Trophoblast cell (in vitro differentiated cells and primary cell): ENCODE data around the gene NFIX.
"Not testable (repeated sequence)": the region's sequence is repeated elsewhere in the genome, so short reads cannot be mapped to it uniquely, and the experiment has no call there.

Experiments
- DNase-seq, 2 donors: peaks; one replicate each; pipeline ENCODE4 v3.0.0-alpha.2; 2016
- H2AFZ ChIP-seq: 2 replicates; pipeline ENCODE4 v1.6.1; 2013; ENCODE audit warnings: low read length, moderate library complexity, mild to moderate bottlenecking; ENCODE audit not compliant: insufficient read depth, poor library complexity
- H2AK5ac ChIP-seq: 2 replicates; pipeline ENCODE4 v1.6.1; 2013; ENCODE audit warnings: mild to moderate bottlenecking, low read length
- H2BK120ac ChIP-seq: 2 replicates; pipeline ENCODE4 v1.6.1; 2013; ENCODE audit warnings: low read length, mild to moderate bottlenecking, moderate library complexity; ENCODE audit not compliant: insufficient read depth, poor library complexity
- H2BK12ac ChIP-seq: 2 replicates; pipeline ENCODE4 v1.6.1; 2013; ENCODE audit warnings: mild to moderate bottlenecking, low read length, moderate library complexity
- H2BK5ac ChIP-seq: 2 replicates; pipeline ENCODE4 v1.6.1; 2013; ENCODE audit warnings: low read length, low read depth, moderate library complexity, mild to moderate bottlenecking; ENCODE audit not compliant: poor library complexity
- H3K14ac ChIP-seq: 2 replicates; pipeline ENCODE4 v1.6.1; 2013; ENCODE audit warnings: mild to moderate bottlenecking, low read length
- H3K18ac ChIP-seq: 2 replicates; pipeline ENCODE4 v1.6.1; 2013; ENCODE audit warnings: mild to moderate bottlenecking, low read length
- H3K23ac ChIP-seq: 2 replicates; pipeline ENCODE4 v1.6.1; 2013; ENCODE audit warnings: low read length
- H3K27ac ChIP-seq: 2 replicates; pipeline ENCODE4 v1.5.1; 2013; ENCODE audit warnings: low read depth, mild to moderate bottlenecking, inconsistent platforms, low read length, moderate library complexity
- H3K27me3 ChIP-seq: 2 replicates; pipeline ENCODE4 v1.6.1; 2013; ENCODE audit warnings: inconsistent platforms, mild to moderate bottlenecking, low read length, moderate library complexity; ENCODE audit not compliant: insufficient read depth
- H3K36me3 ChIP-seq, 2 experiments: 1 replicate in 1 of 2; 2 replicates in 1 of 2; pipeline ENCODE4 v1.6.1; 2013; ENCODE audit warnings: low read length in 2 of 2, mild to moderate bottlenecking in 2 of 2, moderate library complexity in 1 of 2; ENCODE audit not compliant: insufficient read depth in 2 of 2, control insufficient read depth in 1 of 2
- H3K4ac ChIP-seq: 2 replicates; pipeline ENCODE4 v1.6.1; 2013; ENCODE audit warnings: low read depth, mild to moderate bottlenecking, low read length, moderate library complexity
- H3K4me1 ChIP-seq, 2 experiments: 1 replicate in 1 of 2; 2 replicates in 1 of 2; pipeline ENCODE4 v1.6.1; 2013; ENCODE audit warnings: low read length in 2 of 2, mild to moderate bottlenecking in 2 of 2, moderate library complexity in 1 of 2; ENCODE audit not compliant: insufficient read depth in 2 of 2, control insufficient read depth in 1 of 2
- H3K4me2 ChIP-seq: 2 replicates; pipeline ENCODE4 v1.6.1; 2013; ENCODE audit warnings: inconsistent platforms, mild to moderate bottlenecking, low read length, moderate library complexity
- H3K4me3 ChIP-seq: 2 replicates; pipeline ENCODE4 v1.5.1; 2013; ENCODE audit warnings: mild to moderate bottlenecking, low read depth, low read length, inconsistent platforms
- H3K79me1 ChIP-seq: one replicate; pipeline ENCODE4 v1.6.1; 2013; ENCODE audit warnings: low read length
- H3K79me2 ChIP-seq: 2 replicates; pipeline ENCODE4 v1.6.1; 2013; ENCODE audit warnings: low read length, mild to moderate bottlenecking; ENCODE audit not compliant: control insufficient read depth, insufficient read depth, poor library complexity
- H3K9ac ChIP-seq: 2 replicates; pipeline ENCODE4 v1.6.1; 2013; ENCODE audit warnings: mild to moderate bottlenecking, low read length
- H3K9me3 ChIP-seq: 2 replicates; pipeline ENCODE4 v1.6.1; 2013; ENCODE audit warnings: low read depth, mild to moderate bottlenecking, control low read depth, inconsistent platforms, low read length; ENCODE audit not compliant: insufficient read depth
- H4K12ac ChIP-seq: 2 replicates; pipeline ENCODE4 v1.6.1; 2013; ENCODE audit warnings: low read depth, mild to moderate bottlenecking, low read length, moderate library complexity
- H4K8ac ChIP-seq: 2 replicates; pipeline ENCODE4 v1.6.1; 2013; ENCODE audit warnings: low read depth, mild to moderate bottlenecking, low read length, moderate library complexity
- H4K91ac ChIP-seq: one replicate; pipeline ENCODE4 v1.6.1; 2013; ENCODE audit warnings: low read depth, mild to moderate bottlenecking, low read length, moderate library complexity
- WGBS: extraction: QIAGEN DNeasy Blood & Tissue Kit; methylation state at CpG from one replicate; pipeline ENCODE4 v1.1.7; 2013; ENCODE audit warnings: missing lambda C conversion rate; ENCODE audit not compliant: insufficient read length, insufficient coverage; ENCODE audit errors: extremely low coverage; 5-methylcytosine and 5-hydroxymethylcytosine counted together

The NFIX gene

DNA sequence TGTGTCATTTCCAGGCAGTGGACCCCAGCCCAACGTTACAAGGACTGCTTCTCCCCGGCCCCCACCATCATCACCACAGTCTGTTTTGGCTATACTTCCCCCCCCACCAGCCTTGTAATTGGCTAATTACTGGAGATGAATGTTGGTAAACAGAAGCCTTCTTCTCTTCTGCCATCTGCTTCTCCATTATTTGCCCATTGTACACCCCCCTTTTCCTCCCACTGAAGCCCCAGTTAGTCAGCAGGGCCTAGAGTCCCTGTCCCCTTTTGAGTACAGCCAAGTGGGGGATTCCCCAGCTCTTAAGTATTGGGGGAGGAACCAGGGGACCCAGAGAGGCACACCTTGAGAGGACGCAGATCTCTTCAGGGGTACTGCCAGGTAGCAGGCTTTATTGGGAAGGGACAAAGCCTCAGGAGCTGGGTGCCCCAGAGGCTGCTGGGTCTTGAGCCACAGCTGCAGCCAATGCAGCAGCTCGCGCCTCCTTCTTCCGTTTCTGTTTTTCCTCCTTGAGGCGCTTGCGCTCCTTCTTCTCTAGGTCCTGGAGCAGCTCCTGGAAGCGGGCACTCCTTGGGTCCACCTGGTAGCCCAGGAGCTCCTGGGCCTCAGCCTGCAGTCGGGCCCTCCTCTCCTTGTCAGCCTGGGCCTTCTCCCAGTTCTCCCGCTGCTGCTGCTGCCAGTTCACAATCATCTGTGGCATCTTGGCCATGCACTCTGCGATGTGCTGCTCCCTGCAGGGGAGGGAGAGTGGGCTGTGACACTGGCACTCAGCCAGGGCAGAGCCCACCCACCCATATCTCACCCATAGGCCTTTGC lies 41.3 kb upstream of the NFIX start:
- DNase-seq, result no peak
- H3K27me3 ChIP-seq, result no peaks in the 10 kb centered on the region
- no peak overlapping the region for H2BK12ac ChIP-seq
- H3K79me1 ChIP-seq, result peaks cover 6% of the 10 kb centered on the region
- no peak overlapping the region for H3K4me2 ChIP-seq
- H3K36me3 ChIP-seq, result peaks cover 51 to 55% of the 10 kb centered on the region in 2 experiments
- H3K18ac ChIP-seq, result no peak overlapping the region
- H2AK5ac ChIP-seq, result no peak overlapping the region
- no peak overlapping the region for H3K23ac ChIP-seq
- no peak overlapping the region for H3K27ac ChIP-seq
- H2BK120ac ChIP-seq, result no peak overlapping the region
- H4K12ac ChIP-seq, result no peak overlapping the region
- WGBS, result no CpG with 5 or more reads among the region's 12 CpGs
- H4K8ac ChIP-seq, result no peak overlapping the region
- no peak overlapping the region for H3K14ac ChIP-seq
- H3K4ac ChIP-seq, result no peak overlapping the region
- no peak overlapping the region for H3K9ac ChIP-seq
- H4K91ac ChIP-seq, result no peak overlapping the region
- H2BK5ac ChIP-seq, result no peak overlapping the region
- H3K79me2 ChIP-seq, result peaks cover 5% of the 10 kb centered on the region
- H2AFZ ChIP-seq, result no peak overlapping the region
- H3K4me1 ChIP-seq, result peaks cover 4 to 7% of the 10 kb centered on the region in 2 experiments
- peaks cover 2% of the 10 kb centered on the region for H3K9me3 ChIP-seq
- H3K4me3 ChIP-seq, result no peak overlapping the region

DNA sequence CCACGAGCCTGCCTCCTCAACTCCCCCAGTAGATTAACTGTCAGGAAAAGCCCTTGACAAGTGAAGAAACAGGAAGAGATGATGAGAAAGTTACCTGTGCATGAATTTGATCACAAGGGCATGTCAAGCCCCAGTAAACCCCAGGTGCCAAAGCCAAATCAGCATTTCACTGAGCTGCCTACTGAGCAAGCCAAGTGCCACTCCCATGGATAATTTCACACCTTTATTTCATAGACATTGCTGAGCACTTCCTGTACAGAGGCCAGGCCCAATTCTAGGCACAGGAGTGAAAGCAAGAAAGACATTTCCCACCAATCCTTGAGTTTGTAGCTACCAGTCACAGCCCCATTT lies 40.7 kb upstream of the NFIX start:
- Histone ChIP-seq H3K4me2 (no peak overlapping the region), H3K27me3 (no peaks in the 10 kb centered on the region), H3K4ac (no peak overlapping the region), H2AFZ (no peak overlapping the region), H3K4me1 (peaks cover 4 to 7% of the 10 kb centered on the region in 2 experiments), H3K14ac (no peak overlapping the region), H2AK5ac (no peak overlapping the region), H3K9me3 (peaks cover 2% of the 10 kb centered on the region), H4K91ac (no peak overlapping the region), H3K79me2 (peaks cover 5% of the 10 kb centered on the region), H2BK5ac (no peak overlapping the region), H3K18ac (no peak overlapping the region), H2BK120ac (no peak overlapping the region), H3K4me3 (no peak overlapping the region), H4K8ac (no peak overlapping the region), H3K79me1 (peaks cover 6% of the 10 kb centered on the region), H3K36me3 (peaks cover 45 to 49% of the 10 kb centered on the region in 2 experiments), H3K23ac (no peak overlapping the region), H2BK12ac (no peak overlapping the region), H4K12ac (no peak overlapping the region), H3K27ac (no peak overlapping the region), H3K9ac (no peak overlapping the region)
- no peak for DNase-seq
- no CpG with 5 or more reads among the region's 1 CpG for WGBS

DNA sequence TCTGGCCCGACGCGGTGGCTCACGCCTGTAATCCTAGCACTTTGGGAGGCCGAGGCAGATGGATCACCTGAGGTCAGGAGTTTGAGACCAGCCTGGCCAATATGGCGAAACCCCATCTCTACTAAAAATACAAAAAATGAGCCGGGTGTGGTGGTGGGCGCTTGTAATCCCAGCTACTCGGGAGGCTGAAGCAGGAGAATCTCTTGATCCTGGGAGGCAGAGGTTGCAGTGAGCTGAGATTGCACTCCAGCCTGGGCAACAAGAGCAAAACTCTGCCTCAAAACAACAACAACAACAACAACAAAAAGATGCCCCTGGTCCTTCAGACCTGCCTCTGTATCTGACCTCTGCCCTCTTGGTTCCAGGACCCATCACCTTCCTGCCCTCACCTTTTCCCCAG lies 39.7 kb upstream of the NFIX start:
- WGBS, result no CpG with 5 or more reads among the region's 9 CpGs
- not testable (repeated sequence) for H2BK120ac ChIP-seq, H2AFZ ChIP-seq, H4K91ac ChIP-seq, H3K18ac ChIP-seq, DNase-seq, H3K27ac ChIP-seq, H3K4me3 ChIP-seq, H3K14ac ChIP-seq, H4K8ac ChIP-seq, H2BK5ac ChIP-seq, H3K9me3 ChIP-seq, H4K12ac ChIP-seq, H2BK12ac ChIP-seq, H3K27me3 ChIP-seq, H3K4me1 ChIP-seq, H3K79me2 ChIP-seq, H3K9ac ChIP-seq, H2AK5ac ChIP-seq, H3K79me1 ChIP-seq, H3K23ac ChIP-seq
- Histone ChIP-seq H3K4ac (peak overlapping the region; percentile 33), H3K36me3 (peaks cover 35 to 40% of the 10 kb centered on the region in 2 experiments), H3K4me2 (peak overlapping the region; percentile 90)

DNA sequence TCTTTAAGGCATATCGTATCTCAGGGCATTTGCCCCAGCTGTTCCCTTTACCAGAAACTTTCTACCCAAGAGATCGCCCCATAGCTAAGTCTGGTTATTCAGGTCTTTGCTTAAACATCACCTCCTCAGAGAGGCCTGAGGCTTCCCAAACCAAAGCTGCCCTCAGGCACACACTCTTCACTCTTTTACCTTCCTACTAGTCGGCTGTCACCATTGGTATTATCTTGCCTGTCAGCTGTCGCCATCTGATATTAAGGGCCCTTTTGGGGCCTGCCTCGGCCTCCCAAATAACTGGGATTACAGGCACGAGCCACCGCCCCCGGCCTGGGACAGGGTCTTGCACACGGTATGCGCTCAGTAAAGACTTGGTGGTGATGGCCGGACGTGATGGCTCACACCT lies 39.3 kb upstream of the NFIX start:
- Histone ChIP-seq H4K12ac (no peak overlapping the region), H3K36me3 (peaks cover 31 to 36% of the 10 kb centered on the region in 2 experiments), H4K8ac (no peak overlapping the region), H3K4me1 (peaks cover 4 to 7% of the 10 kb centered on the region in 2 experiments), H3K4me3 (no peak overlapping the region), H2AFZ (no peak overlapping the region), H3K27me3 (no peaks in the 10 kb centered on the region), H3K4ac (peak overlapping the region; percentile 51), H2BK120ac (no peak overlapping the region), H3K4me2 (peak overlapping the region; percentile 90), H3K27ac (no peak overlapping the region), H2BK12ac (no peak overlapping the region), H3K14ac (no peak overlapping the region), H3K9ac (peak overlapping the region; percentile 31), H3K18ac (peak overlapping the region; percentile 43), H4K91ac (no peak overlapping the region), H3K79me2 (peaks cover 5% of the 10 kb centered on the region), H3K9me3 (peaks cover 2% of the 10 kb centered on the region), H3K79me1 (peaks cover 6% of the 10 kb centered on the region), H2BK5ac (no peak overlapping the region), H2AK5ac (peak overlapping the region; percentile 15), H3K23ac (no peak overlapping the region)
- DNase-seq, result peak in 1 of 2 donors; percentile 39
- no CpG with 5 or more reads among the region's 12 CpGs for WGBS
